Stimulated activated CD4-positive, alpha-beta T cell treated with anti-CD3 and anti-CD28 coated beads, Interleukin-15, amount 100 ng/mL, for 48 hours (primary cell): ENCODE measurements around the gene CAMK2B.

Source experiments
- DNase-seq, 2 donors: peaks; one replicate each; pipeline ENCODE4 v3.0.0-alpha.2; 2020; ENCODE audit warnings: low read depth in 2 of 2

Gene CAMK2B

DNA sequence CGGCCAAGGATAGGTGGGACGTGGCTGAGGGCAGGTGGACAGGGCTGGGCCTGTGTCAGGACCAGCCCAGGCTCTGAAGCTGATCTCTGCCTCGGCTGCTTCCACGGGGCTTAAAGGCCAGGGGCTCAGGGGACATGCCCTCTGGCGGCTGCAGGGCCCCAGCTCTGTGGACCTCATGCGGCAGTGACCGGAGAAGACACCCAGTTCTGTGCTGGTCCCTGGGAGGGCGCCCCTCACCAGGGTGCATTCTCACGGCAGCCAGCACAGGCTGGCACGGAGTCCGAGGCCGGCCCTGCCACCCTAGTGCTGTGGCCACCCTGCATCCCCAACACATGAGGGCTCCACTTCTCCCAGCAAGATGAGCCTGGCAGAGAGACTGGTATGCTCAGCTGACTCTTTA lies 94.3 kb downstream of the CAMK2B start:
- DNase-seq, result no peak

- no peak for DNase-seq
Measured at GRCh38 chr7:44230286-44230685, 95.1 kb downstream of the CAMK2B start.

GRCh38 chr7:44229546-44230105 lies 95.8 kb downstream of the CAMK2B start:
- no peak for DNase-seq

DNA sequence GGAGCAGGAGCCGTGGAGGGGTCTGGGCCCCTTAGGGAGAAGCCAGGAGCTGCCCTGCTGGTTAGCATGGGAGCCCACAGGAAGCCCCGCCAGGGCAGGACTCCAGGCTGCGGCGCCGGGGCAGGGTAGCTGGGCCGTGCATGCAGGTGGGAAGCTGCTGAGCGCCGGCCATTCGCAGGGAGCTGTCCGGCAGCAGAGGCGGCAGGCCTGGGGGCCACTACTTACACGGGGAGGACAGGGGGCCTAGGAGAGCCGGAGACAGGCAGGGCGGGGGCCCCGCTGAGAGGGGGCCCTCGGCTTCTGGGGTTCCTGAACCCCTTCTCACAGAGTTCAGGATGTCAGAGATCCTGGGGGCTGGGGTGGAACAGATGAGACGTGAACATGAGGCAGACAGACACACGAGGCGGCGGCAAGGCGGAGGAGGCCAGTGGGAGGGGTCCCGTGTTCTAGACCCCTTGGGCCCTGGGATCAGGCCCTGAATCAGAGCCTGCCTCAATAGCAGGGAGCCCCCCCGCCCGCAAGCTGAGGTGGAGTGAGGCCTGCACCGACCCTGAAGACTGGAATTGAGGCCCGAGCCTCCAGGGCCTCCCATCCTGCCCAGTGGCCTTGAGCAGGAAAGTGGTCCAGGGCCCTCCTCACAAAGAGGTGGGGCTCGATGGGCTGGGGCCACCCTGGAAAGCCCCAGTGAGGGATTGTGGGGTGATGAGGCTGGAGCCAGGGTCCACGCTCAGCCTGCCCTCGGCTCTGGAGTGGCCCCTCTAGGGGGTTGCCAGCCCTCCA lies 96.6 kb downstream of the CAMK2B start:
- no peak for DNase-seq

DNA sequence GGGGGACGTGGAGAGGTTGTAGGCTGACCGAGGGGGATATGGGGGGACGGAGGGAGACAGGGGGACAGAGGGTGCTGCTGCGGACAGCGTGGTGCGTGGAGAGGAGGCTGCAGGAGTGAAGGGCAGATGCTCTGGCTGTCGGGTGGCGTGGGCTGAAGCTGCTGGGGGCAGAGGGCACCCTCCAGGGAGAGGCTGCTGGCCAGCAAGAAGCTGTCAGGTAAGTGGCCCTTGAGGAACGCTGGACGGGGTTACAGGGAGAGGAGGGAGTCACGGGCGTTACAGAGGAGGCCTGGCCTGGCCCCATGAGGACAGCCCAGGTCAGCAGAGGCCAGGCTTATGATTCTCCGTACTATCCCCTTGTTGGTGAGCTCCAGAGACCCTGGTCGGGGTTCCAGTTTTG lies 97.5 kb downstream of the CAMK2B start:
- DNase-seq, result no peak

DNA sequence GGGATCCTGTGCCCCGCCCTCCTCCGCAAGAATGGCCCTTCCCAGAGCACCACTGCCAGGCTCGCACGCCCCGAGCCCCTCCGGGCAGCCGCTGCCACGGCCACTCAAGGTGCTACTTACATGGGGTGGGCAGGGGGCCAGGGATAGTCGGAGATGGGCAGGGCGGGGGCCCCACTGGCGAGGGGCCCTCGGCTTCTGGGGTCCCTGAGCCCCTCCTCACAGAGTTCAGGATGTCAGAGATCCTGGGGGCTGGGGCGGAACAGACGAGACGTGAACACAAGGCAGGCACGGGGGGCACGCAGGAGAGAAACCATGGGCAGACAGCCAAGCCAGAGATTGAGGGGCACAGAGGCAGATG lies 99.0 kb downstream of the CAMK2B start:
- DNase-seq, result no peak

- DNase-seq, result no peak
Measured at GRCh38 chr7:44225566-44226395, 99.6 kb downstream of the CAMK2B start.

DNA sequence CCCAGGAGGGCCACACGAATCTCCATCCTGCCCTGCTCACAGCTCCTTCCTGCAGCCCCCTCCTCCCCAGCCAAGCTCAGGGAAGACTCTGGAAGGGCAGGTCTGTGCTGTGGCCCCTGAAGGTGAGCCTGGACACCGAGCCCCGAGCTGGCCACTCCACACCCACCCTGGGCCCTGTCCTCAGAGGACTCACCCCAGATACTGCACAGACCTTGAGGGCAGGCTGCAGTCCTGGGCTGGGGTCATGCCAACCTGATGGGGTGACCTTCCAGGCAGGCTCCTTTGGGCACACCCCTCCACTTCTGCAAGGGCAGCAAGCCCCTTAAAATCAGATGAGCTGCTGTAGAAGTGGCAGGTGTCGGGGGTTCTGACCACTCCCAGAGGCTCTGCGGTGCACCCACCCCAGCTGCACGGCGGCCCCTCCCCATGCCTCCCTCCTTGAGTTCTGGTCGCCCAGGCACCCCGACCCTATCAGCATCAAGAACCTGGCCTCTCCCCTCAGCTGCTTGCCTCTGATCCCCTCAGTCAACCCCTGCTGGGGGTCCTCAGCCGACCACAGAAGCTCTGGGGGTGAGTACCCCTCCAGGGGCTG lies 100.3 kb downstream of the CAMK2B start:
- DNase-seq, result no peak

- DNase-seq, result no peak
Measured at GRCh38 chr7:44224080-44224973, 101.1 kb downstream of the CAMK2B start.

GRCh38 chr7:44223362-44224079 lies 101.9 kb downstream of the CAMK2B start:
- no peak for DNase-seq

- DNase-seq, result no peak
Measured at GRCh38 chr7:44222776-44223261, 102.6 kb downstream of the CAMK2B start.

DNA sequence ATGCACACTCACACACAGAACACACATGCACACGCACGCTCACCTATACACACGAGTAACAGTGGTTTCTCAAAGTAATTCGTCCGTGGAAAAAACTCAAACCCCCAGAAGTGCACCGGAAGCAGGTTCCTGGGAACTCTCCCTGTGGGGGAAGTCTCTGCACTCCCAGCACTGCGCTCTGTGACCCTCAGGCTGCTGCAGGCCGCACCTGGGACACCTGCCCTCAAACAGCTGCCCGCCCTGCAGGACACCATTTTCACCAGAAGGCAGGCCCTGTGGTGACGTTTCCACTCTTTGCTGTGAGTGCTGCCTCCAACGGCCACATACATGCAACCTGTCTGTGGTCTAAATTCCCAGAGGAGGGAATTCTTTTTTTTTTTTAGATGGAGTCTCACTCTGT lies 103.3 kb downstream of the CAMK2B start:
- no peak for DNase-seq

GRCh38 chr7:44221231-44221791 lies 104.1 kb downstream of the CAMK2B start:
- DNase-seq, result no peak

- no peak for DNase-seq
Measured at GRCh38 chr7:44220358-44221112, 104.9 kb downstream of the CAMK2B start.

- no peak for DNase-seq
Measured at GRCh38 chr7:44220046-44220357, 105.4 kb downstream of the CAMK2B start.

DNA sequence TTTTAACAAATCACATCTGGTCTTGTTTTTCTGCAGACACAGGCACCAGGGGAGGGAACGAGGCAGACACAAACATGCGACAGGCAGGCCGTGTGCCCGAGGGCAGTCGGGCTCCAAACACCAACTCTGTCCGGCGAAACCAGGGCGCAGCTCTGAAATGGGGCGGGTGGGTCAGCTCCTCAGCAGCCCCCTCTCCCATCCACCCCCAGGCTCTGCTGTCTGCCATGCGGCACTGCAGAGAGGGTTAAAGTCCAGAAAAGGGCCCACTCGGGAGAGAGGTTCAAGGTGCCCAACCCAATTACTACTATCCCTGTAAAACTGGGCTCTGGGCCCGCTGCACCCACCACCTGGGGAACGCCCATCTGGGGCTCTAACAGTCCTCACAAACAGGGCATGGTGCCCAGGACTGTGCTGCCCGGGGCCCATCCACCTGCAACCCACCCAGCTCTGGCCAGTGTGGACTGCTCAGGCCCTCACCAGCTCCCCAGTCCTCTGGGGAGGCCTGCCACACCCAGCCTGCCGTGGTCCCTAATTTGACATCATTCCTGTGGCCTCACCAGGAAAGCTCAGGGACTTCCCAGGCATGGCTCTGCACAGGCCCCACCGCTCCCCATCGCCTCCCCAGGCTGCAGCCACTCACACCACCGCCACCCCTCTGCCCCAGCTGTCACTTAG lies 105.9 kb downstream of the CAMK2B start:
- DNase-seq, result no peak

DNA sequence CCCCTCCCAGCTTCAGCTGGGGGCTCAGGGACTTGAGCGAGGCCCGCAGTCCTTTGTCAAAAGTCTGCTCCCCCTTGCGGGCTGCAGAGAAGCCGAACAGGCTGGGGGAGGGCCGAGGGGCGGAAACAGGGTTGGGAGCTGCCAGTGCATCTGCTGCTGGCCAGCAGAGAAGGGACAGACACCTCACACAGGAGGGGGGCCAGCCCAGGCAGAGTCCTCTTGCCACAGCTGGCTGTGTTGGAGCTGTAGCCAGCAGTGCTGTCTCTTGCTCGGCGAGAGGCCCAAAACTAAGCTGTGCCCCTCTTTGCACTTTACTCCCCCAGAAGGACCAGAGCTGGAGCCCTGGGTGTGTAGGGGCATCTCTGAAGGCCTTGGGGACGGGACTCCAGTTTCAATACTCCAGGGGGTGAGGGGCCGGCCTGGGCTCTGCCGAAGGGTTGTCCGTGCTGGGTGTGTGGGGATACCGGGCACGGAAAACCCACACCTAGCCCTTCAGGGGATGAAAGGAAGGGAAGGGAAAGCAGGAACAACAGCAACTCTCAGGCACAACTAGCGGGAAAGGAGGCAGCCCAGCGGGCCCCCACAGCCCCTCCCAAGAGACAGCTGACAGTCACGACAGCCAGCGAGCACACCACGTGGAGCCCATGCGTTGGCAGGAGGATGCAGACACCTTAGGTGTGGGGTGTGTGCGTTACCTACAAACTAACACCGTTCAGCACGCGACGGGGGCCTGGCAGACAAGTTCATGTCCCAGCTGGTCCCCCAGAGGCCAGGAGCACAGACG lies 106.8 kb downstream of the CAMK2B start:
- DNase-seq, result no peak

- DNase-seq, result no peak
Measured at GRCh38 chr7:44217852-44218402, 107.5 kb downstream of the CAMK2B start.
